ENCODE measurements around the gene SPSB3.

- TF ChIP-seq CTCF (conservative IDR thresholded peaks at IDR 0.05 in 1 of 2, IDR thresholded peaks at IDR 0.05 in 1 of 2; ENCODE audit: low read depth in 1 of 2, low read length in 2 of 2) (no peak), EZH2 (IDR thresholded peaks at IDR 0.05; ENCODE audit: low read length, missing control alignments) (no peak)
Observed at GRCh38 chr16:1764971-1765370, 17.4 kb downstream of the SPSB3 start.

All from fibroblast of lung (primary cell).